Measurements from ENCODE around the gene CTNNAL1. TPM values are rescaled to one million over a fixed set of nuclear protein-coding genes. Genes with fewer than 3 reads are reported as not detected.

The CTNNAL1 gene
- total and polyA plus RNA-seq, 2 donors (not counting 1 experiment from before 2014, with no cell fraction given): 0.04 to 1.5 TPM

DNA sequence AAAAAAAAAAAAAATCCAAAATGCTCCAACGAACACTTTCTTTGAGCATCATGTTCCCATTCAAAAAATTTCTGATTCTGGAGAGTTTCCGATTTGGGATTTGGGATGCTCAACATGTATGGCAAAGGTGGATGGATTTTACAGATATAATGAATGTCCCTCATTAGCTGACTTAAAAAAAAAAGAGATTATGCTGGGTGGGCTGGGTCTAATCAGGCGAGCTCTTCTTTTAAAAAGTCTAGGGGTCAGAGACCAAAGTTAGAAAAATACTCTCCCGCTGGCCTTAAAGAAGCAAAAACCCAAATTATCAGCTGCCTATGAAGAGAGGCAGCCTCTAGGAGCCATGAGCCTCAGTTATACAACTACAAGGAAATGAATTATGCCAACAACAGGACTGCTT is 15.2 kb upstream of the CTNNAL1 start:
- H3K4me1 ChIP-seq (ENCODE audit: control insufficient read depth in 2 of 2, insufficient read depth in 2 of 2, low read length in 2 of 2): no peaks in the 10 kb centered on the region
- peaks cover 0 to 32% of the 10 kb centered on the region in 2 experiments for H3K36me3 ChIP-seq (replicated peaks in 1 of 2; ENCODE audit: control extremely low read depth in 1 of 2, control insufficient read depth in 1 of 2, extremely low read depth in 1 of 2, insufficient read depth in 2 of 2, low read length in 1 of 2)
- intact Hi-C loops (cut with micrococcal nuclease): no loop called here
- H2AFZ ChIP-seq (ENCODE audit: insufficient read depth, low read depth, low read length, poor library complexity, severe bottlenecking): no peak overlapping the region
- Mint-ChIP-seq H3K27me3 (no peaks in the 10 kb centered on the region), H3K4me3 (no peak overlapping the region), H3K9me3 (ENCODE audit: insufficient read depth) (no peaks in the 10 kb centered on the region), H3K27ac (no peak overlapping the region), H3K4me1 (no peaks in the 10 kb centered on the region)
- H3K27ac ChIP-seq (ENCODE audit: low read length in 2 of 2): no peak overlapping the region
- no peak for ATAC-seq (ENCODE audit: low read depth)
- H3K4me3 ChIP-seq (ENCODE audit: control extremely low read depth in 1 of 5, extremely low read depth in 1 of 5, insufficient read depth in 1 of 5, low read depth in 2 of 5, low read length in 4 of 5): no peak overlapping the region
- TF ChIP-seq EZH2 (IDR thresholded peaks at IDR 0.05; ENCODE audit: borderline replicate concordance, insufficient read depth, low read depth, low read length, poor library complexity, severe bottlenecking) (no peak), CTCF (IDR thresholded peaks at IDR 0.05) (no peak)
- H3K9ac ChIP-seq (ENCODE audit: low read length): no peak overlapping the region
- no peaks in the 10 kb centered on the region for H3K27me3 ChIP-seq (replicated peaks in 1 of 4; ENCODE audit: control extremely low read depth in 1 of 4, control insufficient read depth in 3 of 4, insufficient read depth in 4 of 4, low read length in 3 of 4)
- ChIA-PET CTCF (no interaction called here), POLR2A (no interaction called here)
- no peak for DNase-seq
- H3K4me2 ChIP-seq (replicated peaks; ENCODE audit: low read depth, low read length, poor library complexity, severe bottlenecking): no peak overlapping the region
- no peaks in the 10 kb centered on the region for H3K9me3 ChIP-seq (ENCODE audit: control extremely low read depth in 1 of 3, control insufficient read depth in 2 of 3, insufficient read depth in 1 of 3, low read length in 2 of 3)
- WGBS (ENCODE audit: insufficient coverage): 100% methylated on average over 2 of the region's 4 CpGs
- H4K20me1 ChIP-seq (ENCODE audit: control insufficient read depth, insufficient read depth, low read length, poor library complexity, severe bottlenecking): no peaks in the 10 kb centered on the region
- no peaks in the 10 kb centered on the region for H3K79me2 ChIP-seq (ENCODE audit: control insufficient read depth, insufficient read depth, low read length)

DNA sequence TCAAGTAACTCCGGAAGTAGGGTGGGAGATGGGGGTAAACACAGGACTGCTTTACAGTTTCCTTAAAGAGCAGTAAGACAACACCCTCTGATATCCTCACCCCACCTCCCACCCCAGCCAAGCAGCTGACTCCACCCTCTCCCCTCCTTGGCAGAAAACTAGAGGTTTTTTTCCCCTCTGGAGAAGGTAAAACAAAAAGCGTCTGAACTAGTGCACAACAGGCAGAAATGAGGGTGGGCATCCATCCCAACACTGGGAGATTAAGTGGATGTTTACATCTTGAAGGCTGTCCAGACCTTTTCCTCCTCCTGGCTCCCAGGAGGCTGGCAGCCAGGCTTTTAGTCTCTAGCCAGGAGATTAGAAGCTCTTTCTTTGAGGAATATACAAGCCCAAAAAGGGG is 13.9 kb upstream of the CTNNAL1 start:
- no peak for DNase-seq
- POLR2A ChIA-PET: no interaction called here
- Histone ChIP-seq H4K20me1 (ENCODE audit: control insufficient read depth, insufficient read depth, low read length, poor library complexity, severe bottlenecking) (no peaks in the 10 kb centered on the region), H3K36me3 (replicated peaks in 1 of 2; ENCODE audit: control extremely low read depth in 1 of 2, control insufficient read depth in 1 of 2, extremely low read depth in 1 of 2, insufficient read depth in 2 of 2, low read length in 1 of 2) (peaks cover 3 to 28% of the 10 kb centered on the region in 2 experiments), H3K9ac (ENCODE audit: low read length) (no peak overlapping the region), H3K27ac (ENCODE audit: low read length in 2 of 2) (no peak overlapping the region), H3K4me1 (ENCODE audit: control insufficient read depth in 2 of 2, insufficient read depth in 2 of 2, low read length in 2 of 2) (no peaks in the 10 kb centered on the region), H2AFZ (ENCODE audit: insufficient read depth, low read depth, low read length, poor library complexity, severe bottlenecking) (no peak overlapping the region), H3K27me3 (replicated peaks in 1 of 4; ENCODE audit: control extremely low read depth in 1 of 4, control insufficient read depth in 3 of 4, insufficient read depth in 4 of 4, low read length in 3 of 4) (no peaks in the 10 kb centered on the region), H3K9me3 (ENCODE audit: control extremely low read depth in 1 of 3, control insufficient read depth in 2 of 3, insufficient read depth in 1 of 3, low read length in 2 of 3) (no peaks in the 10 kb centered on the region), H3K4me3 (ENCODE audit: control extremely low read depth in 1 of 5, extremely low read depth in 1 of 5, insufficient read depth in 1 of 5, low read depth in 2 of 5, low read length in 4 of 5) (no peak overlapping the region), H3K79me2 (ENCODE audit: control insufficient read depth, insufficient read depth, low read length) (no peaks in the 10 kb centered on the region), H3K4me2 (replicated peaks; ENCODE audit: low read depth, low read length, poor library complexity, severe bottlenecking) (no peak overlapping the region)
- ATAC-seq (ENCODE audit: low read depth): no peak
- H3K27ac Mint-ChIP-seq: no peak overlapping the region
- TF ChIP-seq CTCF (IDR thresholded peaks at IDR 0.05) (no peak), EZH2 (IDR thresholded peaks at IDR 0.05; ENCODE audit: borderline replicate concordance, insufficient read depth, low read depth, low read length, poor library complexity, severe bottlenecking) (no peak)
- no peaks in the 10 kb centered on the region for H3K27me3 Mint-ChIP-seq
- CTCF ChIA-PET: no interaction called here
- H3K9me3 Mint-ChIP-seq (ENCODE audit: insufficient read depth): no peaks in the 10 kb centered on the region
- intact Hi-C loops (cut with micrococcal nuclease): no loop called here
- H3K4me3 Mint-ChIP-seq: no peak overlapping the region
- 100% methylated on average over 1 of the region's 2 CpGs for WGBS (ENCODE audit: insufficient coverage)
- H3K4me1 Mint-ChIP-seq: no peaks in the 10 kb centered on the region
